ENCODE results near the gene SOX6.

Gene SOX6

DNA sequence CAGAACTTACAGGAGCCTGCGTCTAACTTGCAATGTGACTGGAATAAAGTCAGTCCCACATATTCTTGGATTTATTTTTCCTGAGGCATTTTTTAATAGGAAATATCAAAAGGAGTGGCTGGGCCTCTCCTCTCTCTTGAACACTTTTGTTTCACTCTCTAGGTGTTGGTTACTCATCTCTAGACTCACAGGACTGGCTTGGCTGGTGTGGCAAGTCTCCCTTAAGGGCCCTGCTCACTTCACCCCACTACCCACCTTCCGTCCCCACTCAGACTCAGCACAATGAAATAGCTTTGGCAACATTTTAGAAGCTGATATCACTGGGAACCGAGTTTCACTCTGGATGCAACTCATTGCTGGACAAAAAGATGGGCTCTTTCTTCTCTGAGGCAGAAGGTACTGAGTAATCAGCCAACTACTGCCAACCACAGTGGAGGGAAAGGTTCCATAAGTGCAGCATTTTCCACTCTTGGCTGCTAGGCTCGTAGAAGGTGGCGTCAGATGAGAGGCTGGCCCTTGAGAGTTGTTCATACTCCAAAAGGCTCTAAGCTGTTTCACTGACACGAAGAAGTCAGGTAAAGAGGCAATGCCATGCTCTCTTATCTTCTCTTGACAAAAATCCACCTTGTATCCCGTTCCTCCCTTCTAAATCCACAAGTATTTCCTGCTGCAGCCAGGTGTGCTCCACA lies 390.6 kb downstream of the SOX6 start:
- DNase-seq (ENCODE audit: low read depth in 3 of 3) = no peak

DNA sequence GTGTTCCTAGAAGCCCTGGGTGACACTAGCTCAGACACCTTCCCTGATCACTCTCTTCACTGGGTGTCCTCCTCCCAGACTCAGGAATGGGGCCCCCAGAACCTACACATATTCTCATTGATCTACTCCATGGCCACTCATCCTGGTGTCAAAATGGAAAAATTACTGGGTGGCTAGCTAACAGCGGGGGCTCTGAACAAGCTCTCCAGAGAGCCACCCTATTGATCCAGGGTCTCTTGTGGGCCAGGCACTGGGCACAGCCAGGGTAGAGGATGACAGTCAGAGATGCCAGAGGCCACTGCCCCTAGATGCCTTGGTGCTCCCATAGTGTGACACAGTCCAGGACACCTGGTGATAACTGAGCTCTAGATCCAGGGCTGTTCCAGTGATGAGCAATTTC lies 393.1 kb downstream of the SOX6 start:
- DNase-seq (ENCODE audit: low read depth in 3 of 3) = no peak

DNA sequence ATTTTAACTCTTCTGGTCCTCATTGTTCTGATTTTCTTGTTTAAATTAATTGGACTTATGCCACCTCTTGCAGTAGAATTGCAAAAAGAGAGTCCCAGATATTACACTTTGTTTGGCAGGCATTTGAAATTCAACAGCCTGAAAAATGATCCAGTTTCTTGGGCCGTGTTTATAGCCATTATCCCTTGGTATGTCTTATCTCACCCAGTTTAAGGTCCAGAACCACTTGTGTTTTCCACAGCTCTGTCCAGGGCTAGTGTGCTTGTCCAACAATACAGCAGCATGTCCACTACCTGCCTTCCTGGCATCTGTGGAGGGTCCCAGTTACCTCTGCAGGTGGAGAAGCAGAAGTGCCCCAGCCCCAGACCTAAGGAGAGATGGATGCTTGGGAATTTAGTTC lies 397.4 kb downstream of the SOX6 start:
- no peak for DNase-seq (ENCODE audit: low read depth in 3 of 3)

GRCh38 chr11:15957234-15957633 lies 399.1 kb downstream of the SOX6 start:
- no peak for DNase-seq (ENCODE audit: low read depth in 3 of 3)

DNA sequence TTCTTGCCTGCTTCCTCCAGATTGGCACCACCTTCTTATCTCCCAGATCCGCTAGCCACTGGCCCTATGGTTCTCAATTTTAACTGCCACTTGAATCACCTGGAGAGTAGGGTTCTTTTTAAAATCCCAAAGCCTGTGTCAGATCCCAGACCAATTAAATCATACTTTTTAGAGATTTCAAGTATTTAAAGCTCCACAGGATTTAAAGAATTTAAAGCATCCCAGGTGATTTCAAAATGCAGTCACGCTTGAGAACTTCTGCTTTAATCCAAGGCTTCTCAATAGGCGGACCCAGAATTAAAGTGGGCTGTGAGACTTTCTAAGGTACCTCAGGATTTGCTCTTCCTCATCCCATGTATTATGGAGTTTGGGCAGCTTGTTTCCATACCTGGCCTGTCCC lies 400.0 kb downstream of the SOX6 start:
- DNase-seq (ENCODE audit: low read depth in 3 of 3) = no peak

DNA sequence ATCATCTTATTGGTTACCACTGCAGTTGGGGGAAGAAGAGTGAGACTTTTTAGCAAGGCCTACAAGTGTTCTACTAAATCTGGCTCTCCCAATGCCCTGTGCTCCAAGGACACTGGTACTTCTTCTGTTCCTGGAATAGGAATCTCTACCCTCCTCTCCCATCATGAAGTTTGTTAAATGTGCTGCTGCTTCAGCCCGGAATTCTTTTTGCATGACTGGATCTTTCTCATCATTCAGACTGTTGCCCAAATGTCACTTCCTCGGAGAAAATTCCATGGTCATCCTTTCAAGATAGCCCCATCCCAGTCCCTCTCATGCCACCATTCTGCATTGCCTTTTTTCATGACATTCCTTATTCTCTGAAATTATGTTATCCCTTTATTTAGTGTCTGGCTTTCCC lies 400.8 kb downstream of the SOX6 start:
- no peak for DNase-seq (ENCODE audit: low read depth in 3 of 3)

DNA sequence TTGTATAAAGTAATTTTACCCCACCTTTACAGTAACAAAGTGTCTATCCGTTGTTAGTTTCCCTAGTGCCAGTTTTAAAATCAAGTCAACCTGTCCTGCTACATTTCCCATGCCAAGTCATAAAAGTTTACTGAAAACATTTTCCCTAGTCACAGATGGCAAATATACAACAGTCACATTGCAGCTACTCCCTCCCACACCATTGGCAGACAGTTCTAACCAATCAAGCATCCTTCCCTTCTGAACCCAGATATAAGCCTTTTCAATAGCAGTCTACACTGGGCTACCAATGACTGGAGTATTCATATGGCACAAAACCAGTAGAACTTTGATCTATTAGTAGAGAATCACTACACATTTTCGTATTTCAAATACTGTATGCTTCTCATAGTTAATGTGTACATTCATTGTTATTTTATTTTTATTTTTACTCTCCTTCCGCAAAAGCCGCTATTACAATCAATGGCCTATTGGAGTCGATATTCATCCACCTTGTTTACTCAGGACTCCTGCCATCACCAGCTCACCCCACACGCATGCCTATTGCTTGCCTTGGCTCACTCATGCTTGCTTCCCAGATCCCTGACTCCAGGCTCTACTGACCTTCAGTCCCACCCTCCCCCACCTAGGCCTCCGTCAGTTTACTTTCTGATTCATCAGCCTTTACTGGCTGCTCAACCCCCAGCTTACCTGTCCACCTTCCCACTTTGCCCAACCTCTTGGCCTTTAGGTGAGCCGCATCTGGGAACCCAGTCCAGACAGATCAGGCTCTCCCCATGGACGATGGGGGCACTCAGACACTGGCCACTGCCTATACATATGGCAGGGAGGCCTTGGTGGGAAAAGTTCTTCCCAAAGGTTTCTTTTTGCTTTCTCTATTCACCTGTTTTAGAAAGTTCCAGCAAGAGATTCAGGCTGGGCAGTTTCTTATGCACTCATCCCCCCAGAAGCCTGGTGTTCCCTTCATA lies 408.4 kb downstream of the SOX6 start:
- DNase-seq (ENCODE audit: low read depth in 3 of 3) = no peak

DNA sequence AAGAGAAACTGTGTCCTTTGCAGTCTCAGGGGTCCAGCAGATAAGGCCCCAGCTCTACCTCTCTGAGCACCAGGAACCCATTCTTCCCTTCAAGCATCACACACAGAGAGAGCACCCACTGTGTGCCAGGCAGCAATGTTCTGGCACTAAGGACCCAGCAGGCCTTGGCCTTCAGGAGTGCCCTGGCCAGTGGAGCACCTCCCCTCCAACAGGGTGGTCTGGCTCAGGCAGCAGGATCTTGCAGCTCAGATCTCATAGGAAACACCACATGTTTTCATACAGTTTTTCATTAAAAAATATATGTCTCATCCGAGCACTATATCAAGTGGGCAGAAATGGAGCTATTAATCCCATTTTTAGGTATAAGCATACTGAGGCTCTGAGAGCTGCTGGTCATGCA lies 410.6 kb downstream of the SOX6 start:
- DNase-seq (ENCODE audit: low read depth in 3 of 3) = no peak

DNA sequence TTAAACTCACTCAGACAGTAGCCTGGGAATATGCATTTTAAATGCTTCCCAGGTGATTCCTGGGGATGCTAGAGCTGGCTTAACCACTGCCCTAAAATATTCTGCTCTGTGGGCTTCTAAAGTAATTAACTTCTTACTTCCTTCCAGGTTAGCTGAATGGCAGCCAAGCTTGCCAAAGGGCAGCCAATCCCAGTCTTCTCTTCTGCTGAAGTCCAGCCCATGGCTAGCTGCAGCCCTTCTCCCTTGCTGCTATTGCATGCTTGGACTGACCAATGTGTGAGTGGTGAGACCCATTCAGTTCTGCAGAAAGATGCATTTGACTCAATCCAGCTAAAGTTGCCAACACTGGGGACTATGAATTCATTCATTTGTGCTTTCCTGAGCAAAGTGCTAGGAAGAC lies 411.9 kb downstream of the SOX6 start:
- DNase-seq (ENCODE audit: low read depth in 3 of 3) = no peak

DNA sequence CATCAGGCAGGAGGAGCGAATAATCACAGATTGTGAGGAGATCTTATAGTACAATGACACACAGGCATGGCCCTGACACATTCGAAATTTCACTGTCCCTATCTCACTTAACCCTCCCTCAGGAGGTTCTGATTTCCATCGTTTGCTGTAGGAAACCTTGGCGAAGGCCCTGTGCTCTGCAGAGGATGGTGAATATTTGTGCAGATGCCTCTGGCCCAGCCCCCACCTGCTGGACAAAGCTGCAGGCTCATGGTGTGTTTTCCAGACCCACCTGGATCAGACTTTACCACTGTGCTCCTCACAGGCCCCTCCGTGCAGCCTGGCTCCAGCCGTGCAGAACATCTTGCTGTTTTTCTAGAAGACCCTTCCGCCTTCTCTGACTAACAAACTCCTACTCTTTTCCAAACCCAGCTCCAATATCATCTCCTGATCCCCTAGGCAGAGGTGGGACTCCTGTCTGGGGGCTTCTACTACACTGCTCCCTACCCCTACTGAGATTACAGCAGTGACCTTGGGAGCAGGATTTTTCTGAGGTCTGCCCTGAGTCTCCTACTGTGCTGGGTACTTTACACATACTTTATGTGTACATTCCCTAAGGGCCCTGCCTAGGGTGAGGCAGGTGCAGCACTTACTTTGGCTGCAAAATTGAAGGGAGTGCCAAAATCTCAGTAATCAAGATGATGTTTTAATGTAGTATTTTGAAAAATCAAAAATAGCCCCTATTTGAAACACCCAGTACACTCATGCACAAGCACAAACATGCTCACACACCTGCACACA lies 412.7 kb downstream of the SOX6 start:
- no peak for DNase-seq (ENCODE audit: low read depth in 3 of 3)

DNA sequence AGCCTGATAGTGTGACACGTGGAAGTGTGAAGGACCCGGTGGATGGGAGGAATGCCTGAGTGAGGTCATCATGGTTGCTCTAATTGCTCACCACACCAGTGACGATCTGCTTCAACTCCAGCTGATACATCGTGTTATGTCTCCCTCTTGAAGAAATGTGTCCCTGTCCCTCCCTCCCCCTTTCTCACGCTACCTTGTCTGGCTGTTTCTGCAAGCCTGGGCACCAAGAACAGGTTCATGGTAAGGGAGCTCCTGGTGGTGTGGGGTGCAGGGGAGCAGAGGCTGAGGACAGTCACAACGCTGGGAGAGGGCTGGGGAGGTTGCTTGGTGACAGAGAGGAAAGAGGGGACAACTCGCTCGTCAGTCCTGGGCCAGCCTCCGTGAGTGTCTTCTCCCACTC lies 413.4 kb downstream of the SOX6 start:
- no peak for DNase-seq (ENCODE audit: low read depth in 3 of 3)

- no peak for DNase-seq (ENCODE audit: low read depth in 3 of 3)
Measured at GRCh38 chr11:15942126-15942525, 414.2 kb downstream of the SOX6 start.

DNA sequence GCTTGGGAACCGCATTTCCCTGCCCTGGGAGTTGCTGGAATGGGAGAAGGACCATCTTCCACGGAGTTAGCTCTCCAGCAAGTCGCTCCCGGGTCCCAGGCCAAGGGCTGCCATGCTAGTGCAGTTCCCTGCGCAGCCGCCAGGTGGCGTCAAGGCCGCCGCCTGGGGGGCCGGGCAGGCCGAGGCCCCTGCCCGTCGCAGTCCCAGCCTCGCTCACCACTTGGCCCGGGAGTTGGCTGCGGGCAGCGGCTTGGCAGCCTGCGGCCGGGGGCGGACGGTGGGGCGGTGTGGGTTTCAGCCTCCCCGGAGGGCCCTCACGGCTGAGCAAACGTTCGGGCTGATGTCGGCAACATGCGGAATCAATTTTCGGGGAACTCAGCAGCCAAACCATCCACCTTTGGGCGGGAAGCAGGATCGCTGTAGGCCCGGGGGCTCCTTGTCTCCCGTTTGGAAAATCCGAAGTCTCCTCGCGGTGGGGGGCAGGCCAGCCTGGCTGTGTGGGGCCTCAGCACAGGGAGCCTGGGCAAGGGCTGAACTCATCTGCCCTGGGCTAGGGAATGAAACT lies 415.1 kb downstream of the SOX6 start:
- DNase-seq (ENCODE audit: low read depth in 3 of 3) = peak in 2 of 3 experiments; percentile 3 to 11

DNA sequence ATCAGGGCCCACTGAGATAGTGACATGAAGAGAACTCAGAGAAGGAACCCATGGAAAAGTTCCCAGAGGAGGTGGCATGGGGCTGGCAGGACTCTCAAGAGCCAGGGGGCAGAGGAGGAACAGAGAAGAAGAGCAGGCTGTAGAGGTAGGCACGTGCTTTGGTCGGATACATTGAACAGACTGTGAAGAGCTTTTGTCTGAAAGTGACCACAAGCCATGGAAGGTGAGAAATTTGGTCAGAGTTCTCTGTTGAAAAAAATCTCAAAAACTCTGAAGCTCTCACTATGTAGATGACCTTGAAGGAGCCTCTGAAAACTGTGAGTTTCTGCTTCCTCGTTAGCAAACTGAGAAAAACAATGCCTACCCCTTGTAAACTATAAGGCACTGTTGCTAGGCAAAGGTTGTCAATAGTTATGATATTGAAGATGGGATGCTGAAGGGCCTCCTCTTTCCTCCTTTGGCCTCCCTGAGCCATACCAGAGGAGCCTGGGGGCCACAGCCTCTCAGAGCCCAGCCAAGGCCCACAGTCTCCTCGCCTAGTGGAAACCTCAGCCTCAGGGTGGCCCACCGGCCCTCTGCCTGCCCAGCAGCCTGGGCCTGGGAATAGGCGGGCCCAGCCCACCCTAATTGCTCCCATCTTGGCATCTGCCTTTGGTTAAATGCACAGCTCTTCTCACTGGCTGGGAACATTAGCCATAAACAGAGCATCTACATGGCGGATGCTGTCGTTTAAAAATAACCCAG lies 415.7 kb downstream of the SOX6 start:
- DNase-seq (ENCODE audit: low read depth in 3 of 3) = no peak

DNA sequence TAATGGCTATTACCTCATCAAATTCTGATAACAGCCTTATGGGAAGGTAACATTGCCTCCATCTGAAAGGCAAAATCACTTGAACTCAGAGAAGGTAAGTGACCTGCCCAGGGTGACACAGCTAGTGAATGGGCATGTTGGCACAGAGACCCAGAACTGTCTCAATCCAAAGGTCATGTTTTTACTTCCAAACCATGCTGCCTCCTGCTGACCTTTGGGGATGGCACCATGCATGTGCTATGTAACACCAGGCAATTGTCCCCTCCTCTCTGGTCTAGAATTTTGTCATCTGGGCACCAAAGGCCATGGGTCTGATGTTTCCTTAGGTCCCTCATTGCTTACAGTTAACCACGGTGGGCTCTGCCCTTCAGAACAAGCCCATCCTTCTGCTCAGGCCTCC lies 417.4 kb downstream of the SOX6 start:
- no peak for DNase-seq (ENCODE audit: low read depth in 3 of 3)

- no peak for DNase-seq (ENCODE audit: low read depth in 3 of 3)
Measured at GRCh38 chr11:15938121-15938611, 418.2 kb downstream of the SOX6 start.

DNA sequence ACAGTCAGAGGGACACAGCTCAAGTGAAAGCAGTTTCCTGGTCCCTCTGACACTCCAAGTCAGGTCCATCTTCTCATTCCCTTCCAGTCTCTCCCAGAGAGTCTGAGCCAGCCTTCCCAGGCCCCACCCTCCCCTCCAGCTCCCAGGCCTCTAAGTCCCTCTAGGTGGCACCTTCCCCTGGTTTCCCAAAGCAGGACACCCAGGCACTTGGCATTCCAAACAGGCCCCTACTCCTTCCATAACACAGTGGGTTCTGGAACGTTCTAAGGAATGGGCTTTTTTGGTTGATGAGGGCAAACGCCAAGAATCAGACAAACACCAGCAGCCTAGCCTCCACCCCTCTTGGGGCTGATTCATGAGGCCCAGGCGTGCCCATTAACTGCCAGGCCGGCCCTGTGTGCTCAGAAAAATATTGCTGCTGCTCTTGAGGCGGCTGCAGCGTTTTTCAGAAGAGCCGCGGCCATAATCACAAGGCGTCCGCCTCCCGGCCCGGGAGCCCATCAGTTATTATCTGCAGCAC lies 418.7 kb downstream of the SOX6 start:
- DNase-seq (ENCODE audit: low read depth in 3 of 3) = no peak

- DNase-seq (ENCODE audit: low read depth in 3 of 3) = no peak
Measured at GRCh38 chr11:15936011-15936410, 420.3 kb downstream of the SOX6 start.

DNA sequence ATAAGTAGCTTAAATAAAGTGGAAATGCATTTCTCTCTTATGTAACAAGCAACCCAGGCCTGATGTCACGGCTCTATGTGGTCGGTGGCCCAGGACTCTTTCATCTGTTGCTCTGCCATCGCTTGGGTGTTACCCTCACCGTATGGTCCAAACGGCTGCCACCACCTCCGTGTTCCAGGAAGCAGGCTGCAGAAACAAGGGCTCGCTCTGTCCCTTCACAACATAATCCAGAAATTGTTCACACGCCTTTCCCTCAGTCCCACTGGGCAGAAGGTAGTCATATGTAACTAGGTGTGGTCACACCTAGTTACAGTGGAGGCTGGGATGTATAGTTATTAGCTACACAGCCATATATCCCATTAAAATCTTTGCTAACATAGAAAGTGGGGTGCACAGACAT lies 421.0 kb downstream of the SOX6 start:
- no peak for DNase-seq (ENCODE audit: low read depth in 3 of 3)

DNA sequence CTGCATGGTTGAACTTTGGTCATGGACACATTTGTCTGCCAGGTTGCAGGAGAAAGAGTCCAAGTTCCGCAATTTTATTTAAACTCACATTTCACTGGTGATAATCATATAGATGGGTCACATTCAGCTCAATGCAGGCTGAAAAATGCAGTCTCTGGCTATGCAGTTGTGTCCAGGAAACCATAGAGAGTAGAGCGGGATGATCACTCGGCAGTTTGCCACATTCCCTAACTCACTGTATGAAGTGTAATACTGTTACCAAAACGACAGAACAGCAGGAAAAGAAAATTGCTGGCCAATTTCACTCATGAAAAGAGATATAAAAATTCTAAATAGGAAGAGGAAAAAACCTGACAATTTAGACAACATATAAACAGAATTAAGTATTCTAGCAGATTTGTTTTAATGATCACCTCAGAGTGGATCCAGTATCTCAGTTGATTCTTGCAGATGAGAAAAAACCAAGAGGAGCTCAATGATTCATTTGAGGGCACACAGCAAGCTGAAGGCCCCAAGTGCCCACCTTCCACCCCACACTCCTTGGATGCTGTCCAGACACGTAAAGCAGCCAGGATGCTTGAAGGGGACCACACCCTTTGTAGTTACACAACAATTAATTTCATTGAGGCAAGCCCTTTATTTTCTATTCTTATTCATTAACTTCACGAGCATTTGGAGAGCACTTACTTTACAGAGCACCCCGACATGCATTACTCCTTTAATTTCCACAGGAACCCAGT lies 422.3 kb downstream of the SOX6 start:
- no peak for DNase-seq (ENCODE audit: low read depth in 3 of 3)

Measured in stimulated activated CD4-positive, alpha-beta T cell treated with anti-CD3 and anti-CD28 coated beads, TNF-alpha, amount 100 ng/mL, for 24 hours (primary cell).